Measurements from ENCODE around the gene SPATA31E1.
A peak's percentile ranks its signal among the peaks of the same experiment; 100 is the strongest.
"Not testable (repeated sequence)": the region's sequence is repeated elsewhere in the genome, so short reads cannot be mapped to it uniquely, and the experiment has no call there.

SPATA31E1 gene

DNA sequence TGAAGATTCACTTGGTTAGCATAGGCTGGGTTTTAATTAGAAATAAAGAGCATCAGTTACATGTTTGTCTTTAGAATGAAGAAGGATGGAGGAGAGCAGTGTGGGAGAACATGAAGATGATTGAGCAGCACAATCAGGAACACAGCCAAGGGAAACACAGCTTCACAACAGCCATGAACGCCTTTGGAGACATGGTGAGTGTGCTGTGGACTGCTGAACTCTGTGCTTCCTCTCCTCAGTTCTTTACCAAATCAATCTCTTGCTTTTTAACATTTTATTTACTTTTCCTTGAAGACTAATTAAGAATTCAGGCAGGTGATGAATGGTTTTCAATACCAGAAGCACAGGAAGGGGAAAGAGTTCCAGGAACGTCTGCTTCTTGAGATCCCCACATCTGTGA lies 38.2 kb upstream of the SPATA31E1 start:
- no peak for DNase-seq (ENCODE audit: low read depth)
- TF ChIP-seq, protein P1, sequence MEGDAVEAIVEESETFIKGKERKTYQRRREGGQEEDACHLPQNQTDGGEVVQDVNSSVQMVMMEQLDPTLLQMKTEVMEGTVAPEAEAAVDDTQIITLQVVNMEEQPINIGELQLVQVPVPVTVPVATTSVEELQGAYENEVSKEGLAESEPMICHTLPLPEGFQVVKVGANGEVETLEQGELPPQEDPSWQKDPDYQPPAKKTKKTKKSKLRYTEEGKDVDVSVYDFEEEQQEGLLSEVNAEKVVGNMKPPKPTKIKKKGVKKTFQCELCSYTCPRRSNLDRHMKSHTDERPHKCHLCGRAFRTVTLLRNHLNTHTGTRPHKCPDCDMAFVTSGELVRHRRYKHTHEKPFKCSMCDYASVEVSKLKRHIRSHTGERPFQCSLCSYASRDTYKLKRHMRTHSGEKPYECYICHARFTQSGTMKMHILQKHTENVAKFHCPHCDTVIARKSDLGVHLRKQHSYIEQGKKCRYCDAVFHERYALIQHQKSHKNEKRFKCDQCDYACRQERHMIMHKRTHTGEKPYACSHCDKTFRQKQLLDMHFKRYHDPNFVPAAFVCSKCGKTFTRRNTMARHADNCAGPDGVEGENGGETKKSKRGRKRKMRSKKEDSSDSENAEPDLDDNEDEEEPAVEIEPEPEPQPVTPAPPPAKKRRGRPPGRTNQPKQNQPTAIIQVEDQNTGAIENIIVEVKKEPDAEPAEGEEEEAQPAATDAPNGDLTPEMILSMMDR (IDR thresholded peaks at IDR 0.05; ENCODE audit: control insufficient read depth, extremely low read depth, insufficient read depth) = no peak
- H3K4me3 ChIP-seq (ENCODE audit: low read depth, low read length) = no peak overlapping the region

DNA sequence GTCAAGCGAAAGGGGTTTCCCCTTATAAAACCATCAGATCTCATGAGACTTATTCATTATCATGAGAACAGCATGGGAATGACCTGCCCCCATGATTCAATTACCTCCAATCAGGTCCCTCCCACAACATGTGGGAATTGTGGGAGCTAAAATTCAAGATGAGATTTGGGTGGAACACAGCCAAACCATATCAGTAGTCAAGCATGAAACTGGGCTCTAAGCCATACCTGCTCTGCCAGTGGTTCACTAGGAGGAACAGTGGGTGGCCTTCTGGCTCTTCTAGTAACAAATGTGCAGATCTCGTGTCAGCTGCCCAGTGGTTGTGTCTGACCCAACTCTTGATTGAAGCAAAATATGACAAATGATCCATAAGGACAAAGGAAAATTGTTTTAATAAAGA lies 34.9 kb upstream of the SPATA31E1 start:
- not testable (repeated sequence) for H3K4me3 ChIP-seq (ENCODE audit: low read depth, low read length)
- peak; percentile 8 for DNase-seq (ENCODE audit: low read depth)

DNA sequence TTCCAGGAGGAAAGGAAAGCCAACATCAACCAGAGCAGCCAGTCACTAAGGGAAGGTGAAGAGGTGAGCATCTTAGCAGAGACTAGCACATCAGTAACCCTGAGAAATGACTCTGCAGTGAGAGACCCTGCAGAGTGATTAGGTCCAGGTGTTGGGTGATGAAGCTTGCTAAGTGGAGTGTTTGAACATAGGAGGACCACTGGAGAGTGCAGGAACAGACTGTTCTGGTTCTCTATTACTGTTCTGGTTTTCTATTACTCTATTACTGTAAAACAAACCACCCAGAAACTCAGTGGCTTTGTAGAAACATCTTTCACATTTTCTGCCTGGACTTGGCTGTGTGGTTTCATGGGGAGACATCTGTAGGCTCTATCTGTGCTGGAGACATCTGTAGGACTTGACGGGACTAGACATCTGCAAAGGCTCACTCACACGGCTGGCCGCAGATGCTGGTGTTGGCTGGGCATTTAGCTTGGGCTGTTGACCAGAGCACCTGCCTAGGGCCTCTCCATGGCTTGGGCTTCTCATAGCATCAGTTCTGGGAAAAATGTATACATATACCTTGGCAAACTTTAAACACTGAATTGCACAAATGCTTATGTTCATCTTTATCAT lies 33.4 kb upstream of the SPATA31E1 start:
- DNase-seq (ENCODE audit: low read depth) = no peak
- H3K4me3 ChIP-seq (ENCODE audit: low read depth, low read length) = no peak overlapping the region
- TF ChIP-seq, protein P1 (IDR thresholded peaks at IDR 0.05; ENCODE audit: control insufficient read depth, extremely low read depth, insufficient read depth) = no peak

DNA sequence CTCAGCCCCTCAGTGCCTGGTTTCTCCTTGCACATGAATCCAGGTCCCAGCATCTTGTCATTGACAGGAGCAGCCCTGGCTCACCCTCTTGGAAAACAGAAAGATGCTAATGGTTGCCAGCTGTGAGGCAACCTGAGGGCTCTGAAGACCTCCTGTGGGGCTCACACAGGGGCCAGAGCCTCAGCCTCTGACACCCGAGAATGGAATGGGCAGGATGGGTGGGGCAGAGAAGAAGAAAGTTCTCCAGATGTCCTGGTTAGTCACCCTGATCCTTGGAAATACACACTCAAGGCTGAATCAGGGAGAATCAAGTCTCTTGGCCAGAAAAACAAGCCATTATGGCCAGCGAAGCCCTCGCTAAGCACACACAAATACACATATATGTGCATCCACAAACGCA lies 32.3 kb upstream of the SPATA31E1 start:
- TF ChIP-seq, protein P1 (IDR thresholded peaks at IDR 0.05; ENCODE audit: control insufficient read depth, extremely low read depth, insufficient read depth) = no peak
- DNase-seq (ENCODE audit: low read depth) = no peak
- H3K4me3 ChIP-seq (ENCODE audit: low read depth, low read length) = no peak overlapping the region

DNA sequence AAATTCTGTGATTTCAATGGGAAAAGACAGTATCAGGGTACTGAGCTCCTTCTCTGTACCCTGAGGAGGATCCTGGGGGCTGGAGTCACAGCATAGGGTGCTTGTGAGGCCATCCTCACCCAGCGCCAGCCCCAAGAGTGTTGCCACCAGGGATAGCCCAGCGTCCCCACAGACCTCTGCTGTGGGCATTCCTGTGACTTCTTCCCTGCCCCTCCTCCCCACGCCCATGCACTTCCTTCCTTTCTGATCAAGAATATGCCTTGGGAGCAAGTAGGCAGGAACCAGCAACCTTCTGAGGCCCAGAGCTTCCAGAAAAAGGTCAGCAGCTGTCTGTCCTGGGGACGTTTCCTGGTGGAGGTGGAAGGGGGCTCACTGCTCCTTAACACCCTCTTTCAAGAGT lies 31.5 kb upstream of the SPATA31E1 start:
- not testable (repeated sequence) for DNase-seq (ENCODE audit: low read depth)

DNA sequence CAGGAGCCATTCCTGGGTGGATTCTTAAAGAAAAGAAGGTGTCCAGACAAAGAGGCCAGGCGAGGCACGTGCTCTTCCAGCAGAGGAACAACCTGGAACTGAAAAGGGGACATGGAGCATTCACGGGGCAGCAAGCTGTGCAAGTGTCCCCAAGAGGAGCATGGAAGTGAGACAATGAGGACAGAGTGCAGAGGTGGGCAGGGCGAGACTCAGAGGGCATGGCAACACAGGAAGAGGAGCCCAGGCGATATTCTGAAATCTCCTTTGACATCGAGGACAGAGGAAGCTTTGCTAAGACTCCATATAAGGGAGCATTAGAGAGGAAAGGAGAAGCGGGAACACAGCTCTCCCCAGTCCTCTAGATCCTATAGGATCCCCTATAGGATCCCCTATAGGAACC lies 29.4 kb upstream of the SPATA31E1 start:
- TF ChIP-seq, protein P1 (IDR thresholded peaks at IDR 0.05; ENCODE audit: control insufficient read depth, extremely low read depth, insufficient read depth) = no peak
- no peak for DNase-seq (ENCODE audit: low read depth)
- H3K4me3 ChIP-seq (ENCODE audit: low read depth, low read length) = no peak overlapping the region

More for the DNA sequence above, 31.5 kb upstream of the SPATA31E1 start:
- not testable (repeated sequence) for H3K4me3 ChIP-seq (ENCODE audit: low read depth, low read length)

DNA sequence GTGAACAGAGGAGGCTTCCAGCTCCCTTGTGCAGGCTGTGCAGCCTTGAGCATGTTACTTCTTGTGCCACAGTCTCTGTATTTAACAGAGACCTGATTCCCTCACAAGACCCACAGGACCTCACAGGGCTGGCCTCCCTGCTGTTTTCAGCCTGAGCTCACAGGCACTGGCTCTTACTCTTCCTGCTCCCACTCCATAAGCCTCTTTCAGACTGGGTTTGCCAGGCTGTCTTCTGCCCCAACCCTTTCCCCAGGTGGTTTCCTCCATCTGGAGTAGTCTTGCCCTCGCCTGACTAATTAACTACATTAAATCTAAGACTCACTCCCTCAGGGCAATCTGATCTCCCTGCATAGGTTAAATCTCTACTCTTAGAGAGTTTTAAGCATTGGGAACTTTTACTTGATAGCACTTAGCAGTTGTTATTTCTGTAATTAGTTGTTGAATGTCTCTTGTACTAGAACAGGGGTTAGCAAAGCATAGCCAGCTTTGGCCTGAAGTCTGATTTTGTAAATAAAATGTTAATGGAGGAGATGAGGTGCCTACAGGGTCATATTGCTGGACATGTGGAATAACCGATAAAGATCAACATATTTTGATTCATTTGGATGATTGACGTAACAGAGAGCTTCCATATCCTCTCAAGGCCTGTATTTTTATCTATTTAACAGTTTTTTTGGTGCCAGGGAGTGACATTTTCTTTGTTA lies 28.6 kb upstream of the SPATA31E1 start:
- DNase-seq (ENCODE audit: low read depth) = no peak

More for the DNA sequence above, 28.6 kb upstream of the SPATA31E1 start:
- H3K4me3 ChIP-seq (ENCODE audit: low read depth, low read length) = no peak overlapping the region
- TF ChIP-seq, protein P1 (IDR thresholded peaks at IDR 0.05; ENCODE audit: control insufficient read depth, extremely low read depth, insufficient read depth) = no peak
